Liver (tissue), 3 donors: ENCODE data around the gene KRTAP12-4.

Experiments used
- CTCF ChIP-seq: fragments of 150-350 bp; IDR thresholded peaks from 2 replicates; pipeline ENCODE4 v1.5.1; 2017; ENCODE audit warnings: improper control_type of control experiment, low read depth, low read length; ENCODE audit not compliant: missing input control
- FOXA1 ChIP-seq: IDR thresholded peaks from 2 replicates; pipeline ENCODE4 v1.6.1; 2016; ENCODE audit warnings: antibody characterized with exemption
- GABPA ChIP-seq, 2 donors: IDR thresholded peaks in 1 of 2; conservative IDR thresholded peaks in 1 of 2; 2 replicates each; pipeline ENCODE4 v1.6.1; 2016; ENCODE audit warnings: antibody characterized with exemption in 2 of 2, mild to moderate bottlenecking in 1 of 2, moderate library complexity in 1 of 2
- JUND ChIP-seq, 2 donors: IDR thresholded peaks; 2 replicates each; pipeline ENCODE4 v1.6.1; 2016; ENCODE audit warnings: antibody characterized with exemption in 2 of 2
- RAD21 ChIP-seq, 2 donors: IDR thresholded peaks; 2 replicates each; pipeline ENCODE4 v1.6.1; 2016; ENCODE audit warnings: antibody characterized with exemption in 2 of 2, mild to moderate bottlenecking in 2 of 2
- SP1 ChIP-seq: IDR thresholded peaks from 2 replicates; pipeline ENCODE4 v1.6.1; 2018; ENCODE audit warnings: antibody characterized with exemption, mild to moderate bottlenecking
- TAF1 ChIP-seq: conservative IDR thresholded peaks from 2 replicates; pipeline ENCODE4 v1.6.1; 2016; ENCODE audit warnings: antibody characterized with exemption, mild to moderate bottlenecking
- YY1 ChIP-seq: IDR thresholded peaks from 2 replicates; pipeline ENCODE4 v1.6.1; 2016; ENCODE audit warnings: antibody characterized with exemption, mild to moderate bottlenecking
- TF ChIP-seq, protein P1 (sequence below): IDR thresholded peaks from 2 replicates; pipeline ENCODE4 v1.6.1; 2016; ENCODE audit warnings: antibody characterized with exemption, mild to moderate bottlenecking
- TF ChIP-seq, protein P2 (sequence below): IDR thresholded peaks from 2 replicates; pipeline ENCODE4 v1.6.1; 2016; ENCODE audit warnings: antibody characterized with exemption
- TF ChIP-seq, protein P3 (sequence below): IDR thresholded peaks from 2 replicates; pipeline ENCODE4 v1.6.1; 2016; ENCODE audit warnings: antibody characterized with exemption
- donor health status: healthy.
- donor health status: healthy.

- TF ChIP-seq CTCF (no peak), FOXA1 (no peak), RAD21 (IDR thresholded peaks at IDR 0.05) (no peak), TAF1 (no peak), YY1 (no peak), JUND (IDR thresholded peaks at IDR 0.05) (no peak), SP1 (no peak), GABPA (IDR thresholded peaks at IDR 0.05 in 1 of 2, conservative IDR thresholded peaks at IDR 0.05 in 1 of 2) (no peak)
- TF ChIP-seq, protein P1, sequence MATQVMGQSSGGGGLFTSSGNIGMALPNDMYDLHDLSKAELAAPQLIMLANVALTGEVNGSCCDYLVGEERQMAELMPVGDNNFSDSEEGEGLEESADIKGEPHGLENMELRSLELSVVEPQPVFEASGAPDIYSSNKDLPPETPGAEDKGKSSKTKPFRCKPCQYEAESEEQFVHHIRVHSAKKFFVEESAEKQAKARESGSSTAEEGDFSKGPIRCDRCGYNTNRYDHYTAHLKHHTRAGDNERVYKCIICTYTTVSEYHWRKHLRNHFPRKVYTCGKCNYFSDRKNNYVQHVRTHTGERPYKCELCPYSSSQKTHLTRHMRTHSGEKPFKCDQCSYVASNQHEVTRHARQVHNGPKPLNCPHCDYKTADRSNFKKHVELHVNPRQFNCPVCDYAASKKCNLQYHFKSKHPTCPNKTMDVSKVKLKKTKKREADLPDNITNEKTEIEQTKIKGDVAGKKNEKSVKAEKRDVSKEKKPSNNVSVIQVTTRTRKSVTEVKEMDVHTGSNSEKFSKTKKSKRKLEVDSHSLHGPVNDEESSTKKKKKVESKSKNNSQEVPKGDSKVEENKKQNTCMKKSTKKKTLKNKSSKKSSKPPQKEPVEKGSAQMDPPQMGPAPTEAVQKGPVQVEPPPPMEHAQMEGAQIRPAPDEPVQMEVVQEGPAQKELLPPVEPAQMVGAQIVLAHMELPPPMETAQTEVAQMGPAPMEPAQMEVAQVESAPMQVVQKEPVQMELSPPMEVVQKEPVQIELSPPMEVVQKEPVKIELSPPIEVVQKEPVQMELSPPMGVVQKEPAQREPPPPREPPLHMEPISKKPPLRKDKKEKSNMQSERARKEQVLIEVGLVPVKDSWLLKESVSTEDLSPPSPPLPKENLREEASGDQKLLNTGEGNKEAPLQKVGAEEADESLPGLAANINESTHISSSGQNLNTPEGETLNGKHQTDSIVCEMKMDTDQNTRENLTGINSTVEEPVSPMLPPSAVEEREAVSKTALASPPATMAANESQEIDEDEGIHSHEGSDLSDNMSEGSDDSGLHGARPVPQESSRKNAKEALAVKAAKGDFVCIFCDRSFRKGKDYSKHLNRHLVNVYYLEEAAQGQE = no peak
- TF ChIP-seq, protein P2, sequence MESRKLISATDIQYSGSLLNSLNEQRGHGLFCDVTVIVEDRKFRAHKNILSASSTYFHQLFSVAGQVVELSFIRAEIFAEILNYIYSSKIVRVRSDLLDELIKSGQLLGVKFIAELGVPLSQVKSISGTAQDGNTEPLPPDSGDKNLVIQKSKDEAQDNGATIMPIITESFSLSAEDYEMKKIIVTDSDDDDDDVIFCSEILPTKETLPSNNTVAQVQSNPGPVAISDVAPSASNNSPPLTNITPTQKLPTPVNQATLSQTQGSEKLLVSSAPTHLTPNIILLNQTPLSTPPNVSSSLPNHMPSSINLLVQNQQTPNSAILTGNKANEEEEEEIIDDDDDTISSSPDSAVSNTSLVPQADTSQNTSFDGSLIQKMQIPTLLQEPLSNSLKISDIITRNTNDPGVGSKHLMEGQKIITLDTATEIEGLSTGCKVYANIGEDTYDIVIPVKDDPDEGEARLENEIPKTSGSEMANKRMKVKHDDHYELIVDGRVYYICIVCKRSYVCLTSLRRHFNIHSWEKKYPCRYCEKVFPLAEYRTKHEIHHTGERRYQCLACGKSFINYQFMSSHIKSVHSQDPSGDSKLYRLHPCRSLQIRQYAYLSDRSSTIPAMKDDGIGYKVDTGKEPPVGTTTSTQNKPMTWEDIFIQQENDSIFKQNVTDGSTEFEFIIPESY = no peak
- TF ChIP-seq, protein P3, sequence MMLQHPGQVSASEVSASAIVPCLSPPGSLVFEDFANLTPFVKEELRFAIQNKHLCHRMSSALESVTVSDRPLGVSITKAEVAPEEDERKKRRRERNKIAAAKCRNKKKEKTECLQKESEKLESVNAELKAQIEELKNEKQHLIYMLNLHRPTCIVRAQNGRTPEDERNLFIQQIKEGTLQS = no peak
Observed at GRCh38 chr21:44656868-44657267, 2.4 kb upstream of the KRTAP12-4 start.
